Measurements from ENCODE around the gene POU4F2. TPM values are rescaled to one million over a fixed set of nuclear protein-coding genes. Genes with fewer than 3 reads are reported as not detected.

Gene POU4F2
- total RNA-seq, 1 experiment from 2014 or later, result not detected

- ATAC-seq (peak; percentile 50), DNase-seq (ENCODE audit: low spot score) (peak; percentile 52)
- ChIA-PET POLR2A (interaction anchor here (0.6 to 1.7 kb wide), 2 partner anchors 9 to 142 kb away, joined by 4 to 7 read pairs; partner anchors contain the start of gene POU4F2), CTCF (interaction anchor here (0.9 to 2.0 kb wide), 3 partner anchors 9 to 449 kb away, joined by 4 to 7 read pairs (median 6); partner anchors contain the start of gene POU4F2)
- Mint-ChIP-seq H3K4me1 (peaks cover 22% of the 10 kb centered on the region), H3K9me3 (no peaks in the 10 kb centered on the region), H3K27me3 (ENCODE audit: low read depth) (peaks cover 100% of the 10 kb centered on the region), H3K27ac (no peak overlapping the region), H3K4me3 (peak overlapping the region; percentile 68), H3K36me3 (no peaks in the 10 kb centered on the region)
- TF ChIP-seq HMGXB4 (CRISPR knock-in tag; IDR thresholded peaks at IDR 0.05) (no peak), SMAD4 (CRISPR knock-in tag; IDR thresholded peaks at IDR 0.05) (no peak), ZNF232 (CRISPR knock-in tag; IDR thresholded peaks at IDR 0.05) (no peak), FOXP4 (CRISPR knock-in tag; IDR thresholded peaks at IDR 0.05) (no peak), ATF6 (CRISPR knock-in tag; IDR thresholded peaks at IDR 0.05) (no peak)
These were observed 9.1 kb downstream of the POU4F2 start for GRCh38 chr4:146647615-146648460.

GRCh38 chr4:146648461-146648783 is 9.7 kb downstream of the POU4F2 start:
- no peaks in the 10 kb centered on the region for H3K9me3 Mint-ChIP-seq
- POLR2A ChIA-PET, result interaction anchor here (1.7 kb wide), 1 partner anchor 9 kb away, joined by 7 read pairs; the partner anchor contains the start of gene POU4F2
- H3K27me3 Mint-ChIP-seq (ENCODE audit: low read depth), result peaks cover 100% of the 10 kb centered on the region
- no peaks in the 10 kb centered on the region for H3K36me3 Mint-ChIP-seq
- H3K4me1 Mint-ChIP-seq, result peaks cover 27% of the 10 kb centered on the region
- ATAC-seq (peak; percentile 85), DNase-seq (ENCODE audit: low spot score) (peak; percentile 62)
- no peak overlapping the region for H3K27ac Mint-ChIP-seq
- H3K4me3 Mint-ChIP-seq, result peak overlapping the region; percentile 68
- CTCF ChIA-PET, result interaction anchor here (1.9 to 2.0 kb wide), 2 partner anchors 15 to 448 kb away, joined by 6 to 7 read pairs; no protein-coding TSS in a partner anchor
- TF ChIP-seq ZSCAN18 (CRISPR knock-in tag; IDR thresholded peaks at IDR 0.05), result no peak
- no peak for TF ChIP-seq E2F5 (CRISPR knock-in tag; IDR thresholded peaks at IDR 0.05)
- TF ChIP-seq SOX15 (CRISPR knock-in tag; IDR thresholded peaks at IDR 0.05), result no peak
- TF ChIP-seq ZMAT4 (CRISPR knock-in tag; IDR thresholded peaks at IDR 0.05), result no peak
- TF ChIP-seq HMGXB4 (CRISPR knock-in tag; IDR thresholded peaks at IDR 0.05), result no peak
- no peak for TF ChIP-seq AR (CRISPR knock-in tag; IDR thresholded peaks at IDR 0.05)
- TF ChIP-seq ATF2 (CRISPR knock-in tag; IDR thresholded peaks at IDR 0.05; ENCODE audit: borderline replicate concordance, low read depth), result no peak
- no peak for TF ChIP-seq JUN (CRISPR knock-in tag; IDR thresholded peaks at IDR 0.05)
- no peak for TF ChIP-seq FOXP4 (CRISPR knock-in tag; IDR thresholded peaks at IDR 0.05)
